ENCODE results near the gene CEP70.

CEP70 gene

DNA sequence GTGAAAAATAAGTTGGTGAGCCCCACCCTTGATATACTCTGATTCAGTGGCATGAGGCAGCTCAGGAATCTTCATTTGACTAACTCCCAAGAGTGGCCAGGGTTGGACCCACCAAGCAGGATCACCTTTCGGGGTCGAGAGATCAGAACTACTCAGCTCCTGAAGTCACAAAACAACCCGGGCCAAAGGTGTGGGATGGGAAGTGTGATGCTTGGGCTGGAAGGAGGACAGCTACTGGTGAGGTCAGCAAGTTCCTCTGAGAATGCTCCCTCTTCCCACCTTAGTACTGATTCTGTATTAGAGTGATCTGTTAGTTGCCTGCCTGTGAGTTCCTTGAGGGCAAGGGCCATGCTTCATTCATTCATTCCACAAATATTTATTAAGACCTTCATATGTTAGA, 144.6 kb downstream of the CEP70 start:
- DNase-seq: no peak

DNA sequence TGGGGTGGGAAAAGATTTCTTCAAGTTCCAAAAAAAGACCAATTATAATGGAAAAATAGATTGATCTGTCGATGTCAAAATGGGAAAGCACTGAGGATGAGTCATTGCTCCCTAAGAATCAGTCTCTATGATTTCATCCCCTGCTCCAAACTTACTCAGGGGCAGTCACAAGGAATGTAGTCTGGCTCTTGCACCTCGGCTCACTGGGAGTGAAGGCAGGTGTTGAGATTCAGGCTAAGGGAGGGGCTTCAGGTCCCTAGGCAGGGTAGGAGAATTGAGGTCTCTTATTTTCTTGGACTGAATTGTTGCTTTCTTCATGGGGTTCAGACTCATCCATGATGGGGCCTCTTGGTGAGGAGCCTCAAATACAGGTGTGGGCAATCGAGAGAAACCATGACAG, 145.4 kb downstream of the CEP70 start:
- no peak for DNase-seq

DNA sequence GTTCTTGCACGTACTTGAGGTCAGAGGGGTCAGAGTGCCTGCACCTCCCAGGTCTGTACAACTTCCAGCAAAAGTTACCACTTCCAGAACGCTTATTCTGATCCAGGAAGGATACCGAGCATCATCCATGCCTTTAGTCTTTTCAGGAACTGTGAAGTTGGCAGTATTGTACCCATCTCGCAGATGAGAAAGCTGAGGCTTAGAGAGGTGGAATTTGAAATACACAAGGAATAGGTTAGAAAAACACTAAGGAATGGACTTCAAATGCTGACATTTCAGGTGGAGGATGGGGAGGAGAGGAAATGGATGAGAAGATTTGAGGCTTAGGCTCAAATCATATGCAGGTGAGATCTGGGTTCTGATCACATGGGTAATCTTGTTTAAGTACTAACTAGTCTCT, 148.4 kb downstream of the CEP70 start:
- no peak for DNase-seq

DNA sequence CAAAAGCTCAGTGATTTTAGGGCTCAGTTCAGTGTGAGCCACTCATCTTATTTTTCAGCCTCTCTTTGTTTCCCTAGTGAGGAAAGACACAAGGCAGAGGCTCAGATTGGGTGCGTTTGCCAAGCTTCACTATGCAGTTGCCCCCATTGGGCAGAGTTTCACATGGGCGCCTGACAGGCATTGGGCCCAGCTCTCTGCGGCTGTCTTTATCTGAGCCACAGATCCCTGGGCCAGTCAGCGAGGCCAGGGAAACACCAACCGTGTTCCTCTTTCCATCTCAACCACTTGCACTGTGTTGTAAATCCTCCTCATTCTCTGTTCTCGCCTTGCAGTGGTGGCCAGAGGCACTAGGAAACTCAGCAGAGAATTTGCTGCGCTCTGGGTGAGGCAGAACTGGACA, 148.8 kb downstream of the CEP70 start:
- DNase-seq: no peak
